T-helper 2 cell (primary cell): ENCODE results near the gene SIKE1.

ENCODE experiments used
- DNase-seq, 5 experiments: peaks; one replicate each; pipeline versions ENCODE4 v3.0.0 to v3.0.0-alpha.2; 2012 to 2022

The SIKE1 gene

DNA sequence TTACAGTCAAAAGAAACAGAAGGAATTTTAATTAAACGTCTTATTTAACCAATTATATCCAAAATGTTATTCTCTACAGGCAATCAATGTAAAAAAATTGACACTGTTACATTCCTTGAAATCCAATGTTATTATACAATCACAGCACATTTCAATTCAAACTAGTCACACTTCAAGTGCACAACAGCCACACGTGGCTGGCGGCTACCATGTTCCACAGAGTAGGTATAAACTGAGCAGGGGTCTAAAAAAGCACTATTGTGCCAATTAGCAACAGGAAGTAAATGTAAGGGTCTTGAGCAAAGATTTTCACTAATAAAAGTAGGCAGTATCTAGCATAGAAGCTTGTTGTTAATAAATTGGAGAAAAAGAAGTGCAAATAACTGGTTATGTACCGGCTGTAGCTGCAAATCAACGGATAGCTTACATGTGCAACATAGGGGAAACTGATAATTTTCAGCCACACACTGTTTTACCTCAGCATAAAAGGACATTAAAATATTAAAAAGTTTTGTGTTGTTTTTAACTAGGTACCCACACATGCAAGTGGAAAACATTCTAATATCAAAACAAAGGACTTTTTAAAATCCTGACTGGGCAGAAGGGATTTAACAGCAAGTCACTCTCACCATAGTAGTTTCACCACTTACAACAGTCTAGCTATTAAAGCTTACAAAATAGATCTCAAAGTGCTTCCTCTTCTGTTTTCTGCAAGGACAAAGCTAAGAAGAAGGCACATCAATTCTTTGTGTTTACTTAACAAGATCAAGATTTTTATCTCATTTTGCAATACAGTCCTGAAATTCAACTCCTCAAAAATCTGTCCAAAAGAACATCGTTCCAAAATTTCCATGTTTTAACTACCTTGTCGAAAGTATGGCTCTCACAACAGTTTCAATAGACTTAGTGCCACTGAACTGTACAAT lies 25.2 kb downstream of the SIKE1 start:
- DNase-seq = no peak

DNA sequence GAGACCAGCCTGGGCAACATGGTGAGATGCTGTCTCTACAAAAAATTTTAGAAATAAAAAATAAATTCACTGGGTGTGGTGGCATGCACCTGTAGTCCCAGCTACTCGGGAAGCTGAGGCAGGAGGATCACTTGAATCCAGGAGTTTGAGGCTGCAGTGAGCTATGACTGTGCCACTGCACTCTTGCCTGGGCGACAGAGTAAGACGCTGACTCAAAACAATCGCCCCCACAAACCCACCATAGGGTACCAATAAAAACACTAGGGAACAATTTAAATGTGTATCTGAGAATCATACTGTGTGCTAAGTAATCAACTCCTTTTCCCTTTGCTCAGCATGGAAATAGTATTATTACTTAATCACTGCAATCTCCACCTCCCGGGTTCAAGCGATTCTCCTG lies 26.8 kb downstream of the SIKE1 start:
- DNase-seq = peak in 1 of 5 experiments; percentile 45

DNA sequence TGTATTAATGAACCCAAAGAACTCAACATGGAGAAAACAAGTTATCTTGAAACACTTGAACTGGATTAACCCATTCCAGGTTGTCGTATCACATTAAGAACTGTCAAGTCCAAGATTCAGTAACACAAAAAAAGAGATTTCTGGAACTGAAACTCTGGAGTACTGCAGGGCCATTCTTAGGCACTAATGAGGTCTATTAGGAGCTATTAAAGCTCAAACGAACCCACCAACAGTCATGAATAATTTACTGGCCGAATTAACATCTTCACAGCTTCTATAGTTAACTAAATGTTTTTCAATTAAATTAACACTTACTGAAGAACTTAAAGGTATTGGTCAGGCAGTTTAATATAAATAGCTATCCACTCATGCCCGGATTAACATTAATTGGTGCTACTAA lies 27.3 kb downstream of the SIKE1 start:
- no peak for DNase-seq

GRCh38 chr1:114750780-114751179 lies 29.7 kb downstream of the SIKE1 start:
- no peak for DNase-seq

DNA sequence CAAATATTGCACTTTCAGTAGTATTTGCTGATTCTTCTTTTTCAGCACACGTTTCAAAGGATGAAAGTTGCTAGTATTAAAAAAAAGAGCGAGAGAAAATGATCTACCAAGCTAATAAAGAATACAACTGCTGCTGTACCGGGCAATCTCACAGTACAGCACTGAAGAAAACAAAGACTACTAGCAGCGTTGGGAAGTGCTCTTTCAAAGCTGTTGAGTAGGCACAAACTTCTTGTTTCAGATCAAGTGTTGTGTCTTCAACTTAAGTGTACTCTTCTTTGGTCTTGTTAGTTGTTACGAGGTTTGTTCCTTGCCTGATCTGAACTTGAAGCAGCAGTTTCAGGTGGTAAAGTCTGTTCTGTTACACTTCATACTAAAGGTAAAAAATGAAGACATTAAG lies 30.6 kb downstream of the SIKE1 start:
- no peak for DNase-seq

DNA sequence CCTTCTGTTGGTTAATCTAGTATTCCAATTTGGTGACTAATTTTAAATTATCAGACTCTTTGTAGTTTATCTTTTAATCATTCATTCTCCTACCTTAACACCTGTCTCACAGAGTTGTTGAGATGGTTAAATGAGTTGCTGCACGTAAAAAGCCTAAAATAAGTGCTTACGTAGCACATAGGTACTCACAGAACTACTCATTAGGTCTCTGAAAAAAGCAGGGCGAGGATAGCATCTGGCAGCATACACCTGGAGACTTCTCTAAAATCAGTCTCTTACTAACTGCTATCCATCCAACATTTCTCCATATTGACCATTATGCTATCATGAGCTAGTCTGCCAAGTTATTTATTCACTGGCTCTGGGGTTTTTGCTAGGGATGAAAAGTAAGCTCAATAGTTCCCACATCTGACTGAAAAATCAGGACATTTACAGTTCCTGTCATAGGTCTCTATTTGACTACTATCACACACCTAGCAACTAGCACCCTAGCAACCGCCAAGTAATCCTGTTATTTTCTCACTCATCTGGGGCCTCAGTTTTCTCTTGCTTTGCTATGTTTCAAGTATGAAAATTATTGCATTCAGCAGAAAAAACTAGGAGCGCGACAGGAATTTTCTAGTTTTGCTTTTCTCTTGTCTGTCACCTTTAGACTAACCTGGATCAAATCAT lies 33.9 kb downstream of the SIKE1 start:
- no peak for DNase-seq

GRCh38 chr1:114745291-114745690 lies 35.2 kb downstream of the SIKE1 start:
- DNase-seq = peak in 1 of 5 experiments; percentile 59

DNA sequence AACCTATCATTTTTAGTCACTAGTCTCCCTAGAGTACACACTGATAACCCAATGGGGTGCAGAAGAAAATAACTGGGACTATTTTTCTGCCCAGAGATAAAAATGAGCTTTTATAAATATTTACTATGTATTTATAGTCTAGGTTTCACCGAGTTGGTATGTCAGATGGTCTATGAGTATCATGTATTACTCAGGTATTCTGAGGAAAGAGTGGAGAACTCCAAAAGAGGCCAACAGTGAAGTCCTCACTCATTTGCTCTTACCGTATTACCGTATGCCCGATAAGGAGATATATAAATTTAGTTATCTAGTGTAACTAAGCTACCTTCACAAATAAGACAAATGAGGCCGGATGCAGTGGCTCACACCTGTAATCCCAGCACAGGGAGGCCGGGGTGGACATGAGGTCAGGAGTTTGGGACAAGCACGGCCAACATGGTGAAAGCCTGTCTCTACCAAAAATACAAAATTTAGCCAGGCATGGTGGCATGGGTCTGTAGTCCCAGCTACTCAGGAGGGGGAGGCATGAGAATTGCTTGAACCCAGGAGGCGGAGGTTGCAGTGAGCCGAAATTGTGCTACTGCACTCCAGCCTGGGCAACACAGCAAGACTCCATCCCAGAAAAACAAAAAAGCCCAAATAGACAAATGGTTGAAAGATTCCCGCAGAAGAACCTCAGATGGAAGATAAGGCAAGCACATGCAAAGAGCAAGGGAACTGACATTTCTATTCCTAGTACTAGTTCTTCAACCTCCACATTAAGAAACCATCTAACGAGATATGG lies 38.3 kb downstream of the SIKE1 start:
- no peak for DNase-seq

GRCh38 chr1:114740331-114740730 lies 40.2 kb downstream of the SIKE1 start:
- no peak for DNase-seq

DNA sequence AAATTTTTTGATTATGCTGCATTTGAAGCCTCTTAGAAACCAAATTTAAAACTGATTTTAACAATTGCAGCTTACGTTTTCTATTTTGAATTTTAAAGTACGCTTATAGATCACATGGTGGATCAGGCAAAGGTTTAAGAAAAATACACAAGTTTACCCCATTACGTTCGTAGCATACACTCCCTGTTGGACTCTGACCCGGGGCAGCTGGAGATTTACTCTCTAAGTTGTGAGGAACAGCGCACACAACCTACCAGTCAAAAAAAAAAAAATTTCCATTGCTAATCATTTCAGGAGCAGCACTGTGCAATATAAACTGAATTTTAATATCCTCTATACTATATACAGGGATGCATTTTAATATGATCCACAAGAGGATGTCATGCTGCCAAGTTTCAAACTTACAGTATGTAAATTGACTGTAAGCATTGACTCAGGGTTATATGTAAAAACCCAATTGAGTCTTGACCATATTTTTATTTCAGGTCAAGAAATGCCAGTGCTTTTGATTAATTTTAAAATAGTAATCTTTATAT lies 43.1 kb downstream of the SIKE1 start:
- DNase-seq = no peak

- DNase-seq = no peak
Observed at GRCh38 chr1:114735479-114735878, 45.0 kb downstream of the SIKE1 start.

DNA sequence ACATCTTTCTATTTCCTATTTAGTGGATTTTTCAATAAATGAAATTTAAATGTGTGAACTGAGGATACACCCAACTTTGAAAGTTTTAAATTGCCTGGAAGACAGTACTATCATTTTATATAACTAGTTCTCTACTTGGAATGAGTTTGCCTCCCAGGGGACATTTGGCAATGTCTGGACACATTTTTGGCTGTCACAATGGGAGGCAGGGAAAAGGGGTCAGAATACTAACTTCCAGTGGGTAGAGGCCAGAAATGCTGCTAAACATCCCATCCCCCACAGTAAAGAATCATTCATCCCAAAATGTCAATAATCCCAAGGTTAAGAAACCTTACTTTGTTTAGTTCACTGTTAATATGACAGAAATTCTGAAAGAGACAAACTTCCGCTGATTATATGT lies 50.7 kb downstream of the SIKE1 start:
- DNase-seq = no peak

- no peak for DNase-seq
Observed at GRCh38 chr1:114728553-114728952, 51.9 kb downstream of the SIKE1 start.

GRCh38 chr1:114725230-114725629 lies 55.3 kb downstream of the SIKE1 start:
- no peak for DNase-seq

GRCh38 chr1:114723915-114724314 lies 56.6 kb downstream of the SIKE1 start:
- no peak for DNase-seq

GRCh38 chr1:114723457-114723856 lies 57.0 kb downstream of the SIKE1 start:
- DNase-seq = no peak

DNA sequence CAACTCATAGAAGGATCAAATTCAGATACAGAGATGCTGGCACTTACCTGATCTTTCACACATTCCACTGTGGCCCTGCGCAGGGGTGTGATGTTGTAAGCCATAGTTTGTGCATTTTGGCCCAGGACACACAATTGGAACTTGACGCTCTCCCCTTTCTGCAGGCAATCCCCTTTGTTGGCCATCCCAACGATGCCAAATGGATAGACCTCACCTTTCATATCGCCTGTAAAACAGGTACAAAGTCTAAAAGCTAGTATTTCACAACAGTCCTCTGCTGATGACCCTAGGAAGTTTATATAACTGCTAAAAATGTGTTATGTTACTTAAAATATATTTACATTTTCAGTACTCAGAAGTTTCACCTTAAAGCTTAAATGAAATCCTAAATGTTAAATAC lies 60.0 kb downstream of the SIKE1 start:
- no peak for DNase-seq
